H1 (cell line): Measurements from ENCODE around the gene MYO5A. TPM values are rescaled to one million over a fixed set of nuclear protein-coding genes. Genes with fewer than 3 reads are reported as not detected.

ENCODE experiments used
- CTCF ChIA-PET: fragments of 300-600 bp; sonication (Branson Sonifier 250); formaldehyde crosslinking; loops from one replicate; lab custom pipeline; 2021; ENCODE audit not compliant: partially characterized antibody; lab: Charles Lee
- POLR2A ChIA-PET: fragments of 300-600 bp; sonication (Branson Sonifier 250); formaldehyde crosslinking; loops from one replicate; lab custom pipeline; 2021; ENCODE audit warnings: inconsistent platforms; ENCODE audit not compliant: partially characterized antibody; lab: Charles Lee
- DNase-seq, 2 experiments: peaks; one replicate each; pipeline versions ENCODE4 v3.0.0 to v3.0.0-alpha.2; 2010 to 2022; ENCODE audit warnings: low spot score in 2 of 2, low read depth in 1 of 2, mixed read lengths in 1 of 2
- FAIRE-seq: peaks from 2 replicates; lab custom pipeline; 2011; peaks lifted over from hg19 to GRCh38; lab: Jason Lieb, UNC
- H2AFZ ChIP-seq: 2 replicates; pipeline ENCODE4 v1.8.1; 2012; ENCODE audit warnings: low read length, inconsistent platforms
- H2AK5ac ChIP-seq: 2 replicates; pipeline ENCODE4 v1.6.1; 2013; ENCODE audit warnings: low read depth, low read length
- H2BK120ac ChIP-seq: replicated peaks from 2 replicates; pipeline ENCODE3; 2013; ENCODE audit warnings: low read depth, low read length, inconsistent platforms
- H2BK12ac ChIP-seq: 2 replicates; pipeline ENCODE4 v1.6.1; 2013; ENCODE audit warnings: low read depth, low read length
- H2BK15ac ChIP-seq: 2 replicates; pipeline ENCODE4 v1.6.1; 2013; ENCODE audit warnings: low read length
- H2BK20ac ChIP-seq: 2 replicates; pipeline ENCODE4 v1.6.1; 2013; ENCODE audit warnings: low read length
- H2BK5ac ChIP-seq: 2 replicates; pipeline ENCODE4 v1.6.1; 2013; ENCODE audit warnings: low read depth, low read length
- H3K14ac ChIP-seq: 2 replicates; pipeline ENCODE4 v1.6.1; 2013; ENCODE audit warnings: inconsistent platforms; ENCODE audit not compliant: insufficient read length
- H3K18ac ChIP-seq: 2 replicates; pipeline ENCODE4 v1.6.1; 2013; ENCODE audit warnings: low read length; ENCODE audit errors: extremely low read depth
- H3K23ac ChIP-seq: 2 replicates; pipeline ENCODE4 v1.6.1; 2013; ENCODE audit warnings: inconsistent platforms; ENCODE audit not compliant: insufficient read length
- H3K23me2 ChIP-seq: 2 replicates; pipeline ENCODE4 v1.6.1; 2013; ENCODE audit warnings: low read depth, low read length
- H3K27ac ChIP-seq: 2 replicates; pipeline ENCODE4 v1.6.1; 2011; ENCODE audit warnings: low read depth, low read length, inconsistent platforms
- H3K27me3 ChIP-seq, 4 experiments: replicated peaks in 1 of 4; 1 replicate in 1 of 4; 2 replicates in 3 of 4; pipeline versions ENCODE4 v1.6.1 to v1.8.1; 2011 to 2013; ENCODE audit warnings: low read length in 3 of 4, mild to moderate bottlenecking in 3 of 4, inconsistent platforms in 2 of 4, mixed read lengths in 2 of 4, moderate library complexity in 1 of 4; ENCODE audit not compliant: control insufficient read depth in 3 of 4, insufficient read depth in 3 of 4; ENCODE audit errors: extremely low read depth in 1 of 4
- H3K36me3 ChIP-seq, 4 experiments: 2 replicates each; pipeline versions ENCODE4 v1.6.1 to v1.8.1; 2011 to 2013; ENCODE audit warnings: mild to moderate bottlenecking in 4 of 4, low read length in 3 of 4, moderate library complexity in 2 of 4, control low read depth in 1 of 4, inconsistent platforms in 1 of 4; ENCODE audit not compliant: insufficient read depth in 4 of 4, control insufficient read depth in 2 of 4
- H3K4ac ChIP-seq: replicated peaks from 2 replicates; pipeline ENCODE3; 2013; ENCODE audit warnings: low read length, low read depth, mixed read lengths, inconsistent platforms; ENCODE audit not compliant: insufficient read length
- H3K4me1 ChIP-seq, 4 experiments: replicated peaks in 1 of 4; 1 replicate in 1 of 4; 2 replicates in 3 of 4; pipeline versions ENCODE4 v1.6.1 to v1.8.1; 2011 to 2013; ENCODE audit warnings: low read length in 3 of 4, inconsistent platforms in 2 of 4, mixed read lengths in 1 of 4; ENCODE audit not compliant: insufficient read depth in 4 of 4, control insufficient read depth in 3 of 4
- H3K4me2 ChIP-seq, 2 experiments: 2 replicates each; pipeline versions ENCODE4 v1.6.1 to v1.8.1; 2011 to 2013; ENCODE audit warnings: low read depth in 2 of 2, low read length in 2 of 2, control low read depth in 1 of 2, inconsistent platforms in 1 of 2, mild to moderate bottlenecking in 1 of 2; ENCODE audit not compliant: insufficient read depth in 1 of 2
- H3K4me3 ChIP-seq, 4 experiments: fragments of 200-600, 300-600 bp in 1 of 4; sonication (generic), shearing (Covaris generic), sonication (Bioruptor Twin) in 1 of 4; 2 replicates each; pipeline versions ENCODE4 v1.5.1 to v1.8.1; 2011 to 2016; ENCODE audit warnings: low read length in 4 of 4, low read depth in 3 of 4, control low read depth in 2 of 4, inconsistent platforms in 2 of 4, mild to moderate bottlenecking in 2 of 4, mixed read lengths in 1 of 4, moderate library complexity in 1 of 4; ENCODE audit not compliant: insufficient read depth in 2 of 4; ENCODE audit errors: extremely low read depth in 1 of 4
- H3K56ac ChIP-seq: replicated peaks from 2 replicates; pipeline ENCODE3; 2013; ENCODE audit warnings: low read depth, mild to moderate bottlenecking, mixed read lengths, low read length, inconsistent platforms; ENCODE audit not compliant: insufficient read length
- H3K79me1 ChIP-seq: 2 replicates; pipeline ENCODE4 v1.6.1; 2013; ENCODE audit warnings: low read depth, low read length, control low read depth
- H3K79me2 ChIP-seq, 2 experiments: 2 replicates each; pipeline versions ENCODE4 v1.6.1 to v1.8.1; 2012 to 2013; ENCODE audit warnings: low read length in 2 of 2, mild to moderate bottlenecking in 2 of 2, inconsistent platforms in 1 of 2; ENCODE audit not compliant: insufficient read depth in 2 of 2, control insufficient read depth in 1 of 2
- H3K9ac ChIP-seq, 4 experiments: replicated peaks in 1 of 4; 1 replicate in 1 of 4; 2 replicates in 3 of 4; pipeline versions ENCODE4 v1.6.1 to v1.8.1; 2011 to 2013; ENCODE audit warnings: low read depth in 3 of 4, low read length in 3 of 4, control low read depth in 2 of 4, mild to moderate bottlenecking in 2 of 4, moderate library complexity in 2 of 4, inconsistent platforms in 1 of 4; ENCODE audit errors: extremely low read depth in 1 of 4
- H3K9me3 ChIP-seq, 2 experiments: 2 replicates each; pipeline versions ENCODE4 v1.6.1 to v1.8.1; 2012 to 2013; ENCODE audit warnings: mild to moderate bottlenecking in 2 of 2, moderate library complexity in 2 of 2, control low read depth in 1 of 2, inconsistent platforms in 1 of 2, low read depth in 1 of 2, low read length in 1 of 2, mixed read lengths in 1 of 2; ENCODE audit not compliant: insufficient read depth in 2 of 2
- H4K20me1 ChIP-seq, 2 experiments: replicated peaks in 1 of 2; 2 replicates each; pipeline versions ENCODE3 to v1.8.1; 2011 to 2013; ENCODE audit warnings: inconsistent platforms in 2 of 2, low read length in 2 of 2, mild to moderate bottlenecking in 1 of 2; ENCODE audit not compliant: insufficient read depth in 2 of 2, control insufficient read depth in 1 of 2
- H4K5ac ChIP-seq: 2 replicates; pipeline ENCODE4 v1.6.1; 2013; ENCODE audit warnings: low read length, low read depth, mixed read lengths, inconsistent platforms; ENCODE audit not compliant: insufficient read length
- H4K8ac ChIP-seq: 2 replicates; pipeline ENCODE4 v1.8.0; 2013; ENCODE audit warnings: mild to moderate bottlenecking, moderate library complexity, low read length, inconsistent platforms; ENCODE audit not compliant: insufficient read depth; ENCODE audit errors: extremely low read depth
- H4K91ac ChIP-seq: replicated peaks from 2 replicates; pipeline ENCODE3; 2013; ENCODE audit warnings: low read length, mixed read lengths, inconsistent platforms; ENCODE audit not compliant: insufficient read length
- ATF2 ChIP-seq: IDR thresholded peaks from 2 replicates; pipeline ENCODE4 v1.6.1; 2012; ENCODE audit warnings: low read length, inconsistent platforms
- CBX5 ChIP-seq: fragments of 300-800, 300-1000 bp; sonication (generic); IDR thresholded peaks from 2 replicates; pipeline ENCODE4 v1.7.1; 2016; ENCODE audit warnings: antibody characterized with exemption, low read length, low read depth
- CEBPB ChIP-seq: IDR thresholded peaks from 2 replicates; pipeline ENCODE4 v1.6.1; 2012; ENCODE audit warnings: low read depth, low read length
- CHD1 ChIP-seq: IDR thresholded peaks from 2 replicates; pipeline ENCODE4 v1.6.1; 2012; ENCODE audit warnings: low read depth, low read length, improper control_type of control experiment
- EZH2 ChIP-seq: fragments of 200-600 bp; sonication (generic); IDR thresholded peaks from 2 replicates; pipeline ENCODE4 v1.7.1; 2012; ENCODE audit warnings: low read depth, mild to moderate bottlenecking, moderate library complexity, low read length, inconsistent platforms; ENCODE audit not compliant: severe bottlenecking
- FOSL1 ChIP-seq: IDR thresholded peaks from 2 replicates; pipeline ENCODE4 v1.6.1; 2011; ENCODE audit warnings: mild to moderate bottlenecking, low read depth, low read length, moderate library complexity; ENCODE audit not compliant: insufficient read depth
- GTF2F1 ChIP-seq: IDR thresholded peaks from 2 replicates; pipeline ENCODE4 v1.6.1; 2012; ENCODE audit warnings: low read depth, low read length, improper control_type of control experiment, borderline replicate concordance
- HDAC2 ChIP-seq, 2 experiments: fragments of 300-600 bp in 1 of 2; sonication (generic) in 1 of 2; IDR thresholded peaks; 2 replicates each; pipeline ENCODE4 v1.6.1; 2011 to 2012; ENCODE audit warnings: low read depth in 2 of 2, low read length in 2 of 2, mild to moderate bottlenecking in 2 of 2, moderate library complexity in 2 of 2, borderline replicate concordance in 1 of 2, inconsistent platforms in 1 of 2
- KDM1A ChIP-seq: fragments of 200-600, 300-600 bp; sonication (generic); IDR thresholded peaks from 2 replicates; pipeline ENCODE4 v1.7.1; 2016; ENCODE audit warnings: mild to moderate bottlenecking, low read length, borderline replicate concordance
- KDM4A ChIP-seq: IDR thresholded peaks from one replicate; pipeline ENCODE4 v1.7.1; 2012; ENCODE audit warnings: low read depth, mild to moderate bottlenecking, moderate library complexity, low read length, inconsistent platforms; ENCODE audit not compliant: severe bottlenecking
- NRF1 ChIP-seq: IDR thresholded peaks from 2 replicates; pipeline ENCODE4 v1.6.1; 2011; ENCODE audit warnings: mild to moderate bottlenecking, low read depth, low read length, improper control_type of control experiment
- YY1 ChIP-seq: IDR thresholded peaks from 2 replicates; pipeline ENCODE4 v1.6.1; 2011; ENCODE audit warnings: low read depth, mild to moderate bottlenecking, low read length
- WGBS, 2 experiments: shearing (Covaris generic) in 1 of 2; methylation state at CpG; one replicate each; pipeline versions ENCODE4 v1.1.6 to v1.1.7; 2013 to 2015; ENCODE audit warnings: low lambda C conversion rate in 2 of 2, mixed read lengths in 2 of 2, inconsistent platforms in 1 of 2, low coverage in 1 of 2, missing lambda C conversion rate in 1 of 2; ENCODE audit not compliant: insufficient replicate concordance in 2 of 2, insufficient coverage in 1 of 2, insufficient read length in 1 of 2; ENCODE audit errors: extremely low coverage in 1 of 2, missing lambda C conversion rate in 1 of 2; 5-methylcytosine and 5-hydroxymethylcytosine counted together
- polyA plus RNA-seq, 7 experiments: library from polyadenylated mRNA; depleted of rRNA in 3 of 7; stranded (reverse) in 5 of 7; unstranded in 2 of 7; fragments of >200 nt in 5 of 7; fragments of 200-250 nt in 2 of 7; gene quantifications; 1 replicate in 5 of 7; 2 replicates in 1 of 7; 4 replicates in 1 of 7; pipeline versions ENCODE4 v1.2.1 to v1.2.3, GENCODE V29; 2011 to 2013; ENCODE audit warnings: missing spikeins in 2 of 7, mixed read lengths in 2 of 7
- total RNA-seq: library from RNA; stranded (reverse); fragmentation: NEBNext Ultra II Directional; extraction: Animal tissue kit (Norgen Biotek cat#: 25700); gene quantifications from 2 replicates; pipeline ENCODE4 v1.2.1, GENCODE V29; 2021

Gene MYO5A
- total and polyA plus RNA-seq, 2 of the 8 experiments (the other 6 are each of a cell fraction or from before 2014, with no cell fraction given) = 11.4 to 24.7 TPM

GRCh38 chr15:52440946-52441345, 87.7 kb downstream of the MYO5A start:
- Histone ChIP-seq H3K23ac (no peak overlapping the region), H3K4me3 (no peak overlapping the region), H3K79me2 (no peaks in the 10 kb centered on the region), H3K14ac (no peak overlapping the region), H3K27me3 (no peaks in the 10 kb centered on the region), H4K8ac (no peak overlapping the region), H3K18ac (no peak overlapping the region), H2BK15ac (no peak overlapping the region), H3K23me2 (no peaks in the 10 kb centered on the region; the same call in 1 of the 2 replicates), H3K79me1 (no peaks in the 10 kb centered on the region), H4K5ac (no peak overlapping the region), H4K91ac (no peak overlapping the region), H3K36me3 (0 out of 8 replicates have a peak, but pooled peaks cover 0 to under 1% (median 0%) of the 10 kb centered on the region in 4 experiments), H2BK5ac (no peak overlapping the region), H4K20me1 (no peaks in the 10 kb centered on the region), H3K56ac (no peak overlapping the region), H3K4me1 (peaks cover 0 to 3% (median 2%) of the 10 kb centered on the region in 4 experiments; a peak in 3 of 7 replicates), H2AK5ac (no peak overlapping the region), H3K9me3 (peaks cover 3 to 5% of the 10 kb centered on the region in 2 experiments; a peak in 2 of 4 replicates), H3K9ac (no peak overlapping the region), H2BK120ac (no peak overlapping the region), H2AFZ (no peak overlapping the region), H3K4me2 (no peak overlapping the region), H3K27ac (no peak overlapping the region), H2BK20ac (no peak overlapping the region), H2BK12ac (no peak overlapping the region), H3K4ac (no peak overlapping the region)
- 81% methylated on average over 2 of the region's 2 CpGs; no CpG with 5 or more reads in 1 of the 2 experiments for WGBS, 2 experiments
- FAIRE-seq = no peak
- ChIA-PET CTCF (interaction anchor here (1.4 kb wide), 1 partner anchor 8 kb away, joined by 4 read pairs; no protein-coding TSS in a partner anchor), POLR2A (no interaction called here)
- no peak for DNase-seq
- no peak for TF ChIP-seq CBX5
- no peak for TF ChIP-seq GTF2F1
- TF ChIP-seq FOSL1 = no peak
- no peak for TF ChIP-seq ATF2
- TF ChIP-seq NRF1 = no peak
- TF ChIP-seq YY1 = no peak
- TF ChIP-seq KDM1A = no peak
- TF ChIP-seq EZH2 = no peak
- no peak for TF ChIP-seq CHD1
- TF ChIP-seq KDM4A = no peak
- no peak for TF ChIP-seq CEBPB
- TF ChIP-seq HDAC2 (IDR thresholded peaks at IDR 0.05; ENCODE audit: borderline replicate concordance in 1 of 2, low read depth in 2 of 2, low read length in 2 of 2) = no peak
